ENCODE data around the gene AHSG. TPM values are rescaled to one million over a fixed set of nuclear protein-coding genes. Genes with fewer than 3 reads are reported as not detected.
A peak's percentile ranks its signal among the peaks of the same experiment; 100 is the strongest.

Gene AHSG
- total RNA-seq, 1 experiment from 2014 or later: 0.24 TPM

GRCh38 chr3:186593862-186594261 lies 19.0 kb upstream of the AHSG start:
- CTCF ChIA-PET: no interaction called here
- no peaks in the 10 kb centered on the region for H3K27me3 Mint-ChIP-seq (ENCODE audit: unreplicated experiment)

GRCh38 chr3:186594591-186595113 lies 18.2 kb upstream of the AHSG start:
- BruUV-seq (replicated peaks): no TSS peak
- peaks cover 14% of the 10 kb centered on the region for H3K36me3 Mint-ChIP-seq (ENCODE audit: insufficient read depth, unreplicated experiment)

More at GRCh38 chr3:186593862-186594261, 19.0 kb upstream of the AHSG start:
- intact Hi-C loops (cut with micrococcal nuclease; ENCODE audit: unreplicated experiment): no loop called here
- no peak overlapping the region for H3K4me3 Mint-ChIP-seq (ENCODE audit: low read depth, unreplicated experiment)
- TF ChIP-seq CTCF (IDR thresholded peaks at IDR 0.05; ENCODE audit: unreplicated experiment): no peak
- DNase-seq: no peak
- no peaks in the 10 kb centered on the region for H3K9me3 Mint-ChIP-seq (ENCODE audit: low read depth, unreplicated experiment)
- no TSS peak for BruUV-seq (replicated peaks)
- H3K4me1 Mint-ChIP-seq (ENCODE audit: low read depth, unreplicated experiment): peaks cover 70% of the 10 kb centered on the region
- H3K36me3 Mint-ChIP-seq (ENCODE audit: insufficient read depth, unreplicated experiment): peaks cover 11% of the 10 kb centered on the region
- H3K27ac Mint-ChIP-seq (ENCODE audit: unreplicated experiment): no peak overlapping the region

GRCh38 chr3:186596568-186597287 lies 16.1 kb upstream of the AHSG start:
- CTCF ChIA-PET: interaction anchor here (0.7 to 1.0 kb wide), 3 partner anchors 18 to 29 kb away, joined by 3 to 6 read pairs (median 4); no protein-coding TSS in a partner anchor
- no peaks in the 10 kb centered on the region for H3K9me3 Mint-ChIP-seq (ENCODE audit: low read depth, unreplicated experiment)
- intact Hi-C loops (cut with micrococcal nuclease; ENCODE audit: unreplicated experiment): no loop called here
- no peak overlapping the region for H3K4me3 Mint-ChIP-seq (ENCODE audit: low read depth, unreplicated experiment)
- TF ChIP-seq CTCF (IDR thresholded peaks at IDR 0.05; ENCODE audit: unreplicated experiment): no peak
- H3K4me1 Mint-ChIP-seq (ENCODE audit: low read depth, unreplicated experiment): peaks cover 67% of the 10 kb centered on the region
- BruUV-seq (replicated peaks): no TSS peak
- H3K27ac Mint-ChIP-seq (ENCODE audit: unreplicated experiment): peak overlapping the region; percentile 51
- no peak for DNase-seq
- peaks cover 7% of the 10 kb centered on the region for H3K36me3 Mint-ChIP-seq (ENCODE audit: insufficient read depth, unreplicated experiment)
- H3K27me3 Mint-ChIP-seq (ENCODE audit: unreplicated experiment): no peaks in the 10 kb centered on the region

More at GRCh38 chr3:186594591-186595113, 18.2 kb upstream of the AHSG start:
- Mint-ChIP-seq H3K9me3 (ENCODE audit: low read depth, unreplicated experiment) (no peaks in the 10 kb centered on the region), H3K4me1 (ENCODE audit: low read depth, unreplicated experiment) (peaks cover 70% of the 10 kb centered on the region), H3K27me3 (ENCODE audit: unreplicated experiment) (no peaks in the 10 kb centered on the region), H3K4me3 (ENCODE audit: low read depth, unreplicated experiment) (no peak overlapping the region), H3K27ac (ENCODE audit: unreplicated experiment) (no peak overlapping the region)
- TF ChIP-seq CTCF (IDR thresholded peaks at IDR 0.05; ENCODE audit: unreplicated experiment): no peak
- intact Hi-C loops (cut with micrococcal nuclease; ENCODE audit: unreplicated experiment): no loop called here
- DNase-seq: no peak
- CTCF ChIA-PET: no interaction called here

- CTCF ChIA-PET: interaction anchor here (0.6 to 4.3 kb wide), 6 partner anchors 8 to 148 kb away, joined by 3 to 14 read pairs (median 6); no protein-coding TSS in a partner anchor
- no TSS peak for BruUV-seq (replicated peaks)
- Mint-ChIP-seq H3K27me3 (ENCODE audit: unreplicated experiment) (no peaks in the 10 kb centered on the region), H3K4me3 (ENCODE audit: low read depth, unreplicated experiment) (no peak overlapping the region), H3K27ac (ENCODE audit: unreplicated experiment) (peak overlapping the region; percentile 84), H3K36me3 (ENCODE audit: insufficient read depth, unreplicated experiment) (peaks cover 7% of the 10 kb centered on the region), H3K4me1 (ENCODE audit: low read depth, unreplicated experiment) (peaks cover 62% of the 10 kb centered on the region), H3K9me3 (ENCODE audit: low read depth, unreplicated experiment) (no peaks in the 10 kb centered on the region)
- intact Hi-C loops (cut with micrococcal nuclease; ENCODE audit: unreplicated experiment): no loop called here
- DNase-seq: peak; percentile 61
- no peak for TF ChIP-seq CTCF (IDR thresholded peaks at IDR 0.05; ENCODE audit: unreplicated experiment)
These were observed 14.6 kb upstream of the AHSG start for GRCh38 chr3:186598108-186598784.

Data from Calu3 (cell line).